RKO (cell line): ENCODE results near the gene FAM171A2.
"Not testable (repeated sequence)": the region's sequence is repeated elsewhere in the genome, so short reads cannot be mapped to it uniquely, and the experiment has no call there.

ENCODE experiments used
- DNase-seq: peaks from one replicate; pipeline ENCODE4 v3.0.0-alpha.2; 2016; ENCODE audit warnings: low spot score

Gene FAM171A2

DNA sequence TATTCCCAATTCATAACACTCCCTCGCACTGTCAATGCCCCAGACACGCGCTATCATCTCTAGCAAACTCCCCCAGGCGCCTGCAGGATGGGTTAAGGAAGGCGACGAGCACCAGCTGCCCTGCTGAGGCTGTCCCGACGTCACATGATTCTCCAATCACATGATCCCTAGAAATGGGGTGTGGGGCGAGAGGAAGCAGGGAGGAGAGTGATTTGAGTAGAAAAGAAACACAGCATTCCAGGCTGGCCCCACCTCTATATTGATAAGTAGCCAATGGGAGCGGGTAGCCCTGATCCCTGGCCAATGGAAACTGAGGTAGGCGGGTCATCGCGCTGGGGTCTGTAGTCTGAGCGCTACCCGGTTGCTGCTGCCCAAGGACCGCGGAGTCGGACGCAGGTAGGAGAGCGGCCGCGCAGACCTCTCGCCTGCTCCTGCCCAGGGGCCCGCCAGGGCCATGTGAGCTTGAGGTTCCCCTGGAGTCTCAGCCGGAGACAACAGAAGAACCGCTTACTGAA lies 18.7 kb downstream of the FAM171A2 start, which contains the start of gene GRN:
Gene GRN (plus strand): TSS at position 364 of the 515 bp plus-strand sequence. CDS start 3,863 bp downstream, outside the sequence.
- peak; percentile 98 for DNase-seq

DNA sequence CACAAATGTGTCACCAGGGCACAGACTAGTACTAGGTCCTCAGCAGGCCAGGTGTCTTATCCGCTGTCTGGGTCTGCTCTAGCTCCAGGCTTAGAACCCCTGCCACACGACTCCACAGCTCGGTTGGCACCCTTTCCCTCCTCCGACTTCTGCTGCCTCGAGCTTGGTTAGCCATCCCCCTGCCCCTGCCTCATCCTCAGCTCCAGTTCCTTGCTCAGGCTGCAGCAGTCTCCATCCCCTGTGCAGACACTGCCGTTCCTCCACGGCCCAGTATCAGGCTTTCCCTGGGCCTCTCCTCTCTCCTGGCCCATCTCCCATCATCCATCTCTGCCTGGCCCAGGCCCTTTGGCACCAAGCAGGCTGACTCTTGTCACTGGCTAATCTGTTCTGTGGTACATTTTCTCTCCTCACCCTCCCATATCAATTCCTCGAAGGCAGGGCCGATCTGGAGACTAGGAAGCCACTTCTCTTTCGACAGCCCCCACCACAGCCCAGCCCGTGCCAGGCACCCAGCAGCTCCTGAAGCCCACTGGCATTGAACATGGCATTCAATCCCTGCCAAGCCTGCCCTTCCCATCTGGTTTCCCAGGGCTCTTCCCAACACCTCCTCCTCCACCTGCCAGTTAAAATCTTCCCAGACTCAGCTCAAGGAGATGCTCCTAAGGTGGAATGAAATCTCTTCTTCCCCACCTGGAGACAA lies 20.0 kb downstream of the FAM171A2 start:
- DNase-seq: no peak

DNA sequence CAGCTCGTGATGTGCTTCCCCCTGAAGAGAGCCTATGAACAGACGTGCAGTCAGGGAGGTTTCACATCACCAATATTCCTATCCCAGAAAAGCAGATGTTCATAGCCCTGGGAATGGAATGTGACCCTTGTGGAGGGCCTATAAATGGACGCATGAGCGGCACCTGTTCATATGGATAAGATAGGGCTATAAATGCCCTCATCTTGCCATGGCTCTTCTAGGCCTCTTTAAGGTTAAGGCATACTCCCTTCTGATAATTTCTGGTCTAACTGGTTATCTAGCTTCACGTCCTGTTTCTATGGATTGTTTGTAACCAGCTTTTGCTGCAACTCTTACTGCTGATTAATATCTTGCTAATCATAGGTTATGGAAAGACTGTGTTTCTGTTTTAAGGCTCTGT lies 23.1 kb downstream of the FAM171A2 start:
- DNase-seq: not testable (repeated sequence)

DNA sequence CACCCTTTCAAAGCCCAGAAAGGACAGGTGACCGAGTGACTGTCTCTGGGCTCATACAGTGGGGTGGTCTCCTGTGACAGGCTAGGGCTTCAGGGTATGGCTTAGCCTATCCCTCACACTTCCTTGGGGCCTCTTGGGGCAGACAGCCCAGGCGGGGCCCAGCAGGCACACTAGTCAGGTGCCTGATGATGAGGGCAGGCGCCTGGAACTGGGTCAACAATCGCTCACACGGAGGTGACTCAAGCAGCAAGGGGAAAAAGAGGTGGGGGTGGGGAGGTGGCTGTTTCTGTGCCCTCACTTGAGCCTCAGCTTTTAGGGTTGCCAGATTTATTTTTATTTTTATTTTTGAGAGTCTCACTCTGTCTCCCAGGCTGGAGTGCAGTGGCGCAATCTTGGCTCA lies 25.0 kb downstream of the FAM171A2 start:
- peak; percentile 42 for DNase-seq

DNA sequence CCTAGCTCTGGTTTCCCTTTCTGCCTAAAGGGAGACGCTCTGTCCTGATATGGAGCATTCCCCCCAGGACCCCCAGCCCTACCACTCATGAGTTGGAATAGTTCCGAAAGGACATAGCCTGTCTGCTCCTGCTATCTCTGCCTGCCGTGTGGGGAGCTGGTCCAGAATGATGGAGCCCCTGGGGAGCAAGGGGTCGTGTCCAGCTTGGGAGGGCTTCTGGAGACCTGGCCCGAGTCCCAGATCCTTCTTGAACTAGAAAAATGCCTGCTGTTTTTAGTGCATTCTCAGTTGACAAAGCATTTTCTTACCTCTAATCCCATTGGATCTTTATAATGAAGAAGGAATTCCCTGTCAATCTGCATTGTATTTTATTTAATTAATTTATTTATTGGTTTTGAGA lies 27.7 kb downstream of the FAM171A2 start:
- DNase-seq: no peak

DNA sequence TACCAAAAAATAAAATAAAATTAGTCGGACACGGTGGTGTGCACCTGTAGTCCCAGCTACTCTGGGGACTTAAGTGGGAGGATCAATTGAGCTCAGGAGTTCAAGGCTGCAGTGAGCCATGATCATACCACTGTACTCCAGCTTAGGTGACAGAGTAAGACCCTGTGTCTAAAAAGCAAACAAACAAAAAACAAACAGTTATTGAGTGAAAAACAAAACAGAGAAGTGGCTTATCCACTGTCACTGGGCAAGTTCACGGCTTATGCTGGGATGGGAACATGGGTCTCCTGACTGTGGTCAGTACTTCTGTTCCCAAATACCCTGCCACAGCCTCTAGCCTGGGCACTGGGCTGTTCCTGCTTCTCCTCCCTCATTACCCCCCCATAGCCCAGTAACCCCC lies 28.1 kb downstream of the FAM171A2 start:
- no peak for DNase-seq

DNA sequence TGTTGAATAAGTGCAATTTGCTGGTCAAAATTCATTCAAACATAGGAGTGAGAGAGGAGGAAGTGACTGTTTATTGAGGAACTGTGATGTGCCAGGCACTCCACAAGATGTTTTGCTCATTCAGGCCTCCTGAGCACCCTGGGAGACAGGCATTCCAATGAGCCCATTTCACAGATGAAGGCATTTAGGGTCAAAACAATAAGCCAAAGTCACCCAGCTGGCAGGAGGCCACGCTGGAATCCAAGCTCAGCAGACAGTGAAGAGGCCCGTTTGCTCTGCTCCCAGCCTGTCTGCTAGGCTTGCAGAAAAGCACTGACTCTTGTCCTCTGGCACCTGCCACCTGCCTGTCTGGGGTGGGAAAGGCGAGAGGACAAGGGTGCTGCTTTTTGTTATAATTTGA lies 28.9 kb downstream of the FAM171A2 start:
- DNase-seq: no peak

DNA sequence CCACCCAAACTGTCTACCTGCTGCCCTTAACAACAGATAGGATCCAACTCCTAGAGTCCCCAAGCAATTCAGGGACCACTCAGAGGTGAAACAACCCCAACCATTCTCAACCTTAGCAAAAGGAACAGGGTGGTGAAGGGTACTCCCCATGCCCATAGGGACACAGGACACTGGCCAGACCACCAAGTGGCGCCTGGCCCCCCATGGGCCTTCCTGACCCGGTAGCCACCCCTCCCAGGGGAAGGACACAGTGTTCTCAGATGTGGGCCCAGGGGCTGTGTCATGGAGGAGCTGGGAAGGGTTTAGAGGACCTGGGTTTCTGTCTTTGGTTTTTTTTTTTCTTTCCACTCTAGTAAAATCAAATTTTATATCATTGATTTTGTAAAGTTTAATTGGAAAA lies 29.3 kb downstream of the FAM171A2 start:
- DNase-seq: no peak

DNA sequence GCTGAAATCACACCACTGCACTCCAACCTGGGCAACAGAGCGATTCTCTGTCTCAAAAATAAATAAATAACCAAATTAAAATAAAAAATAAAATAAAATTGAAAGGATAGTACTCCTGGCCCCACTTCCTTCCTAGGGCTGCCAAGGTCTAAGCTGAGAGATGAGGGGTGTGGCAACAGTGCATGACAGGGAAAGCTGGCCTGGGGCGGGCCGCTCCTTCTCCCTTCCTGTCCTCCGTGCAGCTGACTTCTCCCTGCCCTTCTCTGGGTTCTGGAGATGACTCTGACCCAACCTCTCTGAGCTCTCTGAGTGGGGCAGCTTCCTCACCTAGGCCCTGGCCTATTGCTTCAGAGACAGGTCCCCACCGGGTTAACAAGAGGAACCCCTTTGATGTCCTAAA lies 30.3 kb downstream of the FAM171A2 start:
- no peak for DNase-seq

DNA sequence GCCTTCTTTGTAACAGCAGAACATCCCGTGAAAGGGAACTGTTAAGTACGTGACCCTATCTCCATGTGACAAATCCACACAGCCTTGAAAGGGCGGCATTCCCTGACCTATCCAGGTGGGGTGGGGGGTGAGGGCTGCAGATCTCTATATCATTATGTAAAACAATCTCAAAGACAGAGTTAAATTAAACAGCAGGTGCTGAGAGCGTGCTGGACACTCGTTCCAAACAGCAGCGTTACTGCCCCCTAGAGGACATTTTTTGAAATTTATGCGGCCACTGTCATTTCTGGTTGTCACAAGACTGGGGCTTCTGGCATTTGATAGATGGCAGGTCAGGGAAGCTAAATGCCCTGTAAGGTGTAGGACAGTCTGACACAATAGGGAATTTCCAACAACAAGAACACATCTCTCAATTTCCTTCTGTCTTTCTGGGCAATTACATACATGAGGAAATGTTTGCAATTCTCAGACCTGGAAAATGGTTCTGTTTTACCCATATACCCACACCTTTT lies 32.3 kb downstream of the FAM171A2 start:
- DNase-seq: peak; percentile 78

DNA sequence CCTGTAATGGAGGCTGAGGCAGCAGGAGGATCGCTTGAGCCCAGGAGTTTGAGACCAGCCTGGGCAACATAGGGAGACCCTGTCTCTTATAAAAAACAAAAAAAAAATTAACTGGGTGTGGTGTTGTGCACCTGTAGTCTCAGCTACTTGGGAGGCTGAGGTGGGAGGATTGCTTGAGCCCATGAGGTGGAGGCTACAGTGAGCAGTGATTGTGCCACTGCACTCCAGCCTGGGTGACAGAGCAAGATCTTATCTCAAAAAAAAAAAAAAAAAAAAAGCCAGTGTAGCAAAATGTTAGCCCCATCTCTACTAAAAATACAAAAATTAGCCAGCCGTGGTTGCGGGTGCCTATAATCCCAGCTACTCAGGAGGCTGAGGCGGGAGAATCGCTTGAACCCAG lies 33.4 kb downstream of the FAM171A2 start:
- not testable (repeated sequence) for DNase-seq

DNA sequence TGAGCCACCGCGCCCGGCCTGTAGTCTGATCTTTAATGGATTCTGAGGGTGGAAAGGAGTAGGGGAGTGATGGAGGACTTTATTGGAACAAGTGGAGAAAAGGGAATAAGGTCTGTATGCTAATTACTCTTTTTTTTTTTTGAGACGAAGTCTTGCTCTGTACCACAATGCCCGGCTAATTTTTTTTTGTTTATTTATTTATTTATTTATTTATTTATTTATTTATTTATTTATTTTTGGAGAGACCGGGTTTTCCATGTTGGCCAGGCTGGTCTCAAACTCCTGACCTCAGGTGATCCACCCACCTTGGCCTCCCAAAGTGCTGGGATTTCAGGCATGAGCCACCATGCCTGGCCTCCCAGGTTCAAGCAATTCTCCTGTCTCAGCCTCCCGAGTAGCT lies 34.1 kb downstream of the FAM171A2 start:
- not testable (repeated sequence) for DNase-seq

DNA sequence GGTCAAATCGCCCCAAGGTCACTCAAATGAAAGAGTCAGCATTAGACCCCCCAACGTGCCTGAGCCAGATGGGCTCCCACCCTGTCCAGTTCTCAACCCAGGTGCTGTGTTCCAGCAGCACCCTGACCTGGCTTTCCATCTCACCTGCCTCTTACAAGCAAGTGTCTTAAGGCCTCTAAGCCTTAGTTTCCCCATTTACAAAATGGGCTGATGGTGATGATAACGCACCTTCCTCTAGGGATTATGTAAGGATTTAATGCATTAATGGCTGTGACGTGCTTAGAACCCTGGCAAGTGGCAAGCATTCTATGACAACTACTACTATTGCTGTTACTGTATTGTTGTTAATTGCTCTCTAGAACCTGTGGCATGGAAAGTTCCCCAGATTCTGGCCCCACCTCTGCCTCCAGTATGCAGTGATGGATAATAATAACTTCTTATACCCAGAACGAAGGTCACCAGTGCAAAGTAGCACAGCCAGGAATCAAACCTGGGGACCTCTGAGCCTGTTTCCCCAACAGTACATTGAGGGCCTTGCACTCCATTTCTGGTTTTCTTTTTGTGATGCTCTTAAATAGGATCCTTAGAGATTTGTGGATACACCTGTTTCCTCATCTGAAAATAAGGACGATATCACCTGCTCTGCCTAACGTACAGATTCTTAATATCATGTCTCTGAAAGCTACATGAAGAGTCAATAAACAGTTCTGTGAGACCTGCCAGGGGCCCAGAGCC lies 35.8 kb downstream of the FAM171A2 start:
- no peak for DNase-seq

DNA sequence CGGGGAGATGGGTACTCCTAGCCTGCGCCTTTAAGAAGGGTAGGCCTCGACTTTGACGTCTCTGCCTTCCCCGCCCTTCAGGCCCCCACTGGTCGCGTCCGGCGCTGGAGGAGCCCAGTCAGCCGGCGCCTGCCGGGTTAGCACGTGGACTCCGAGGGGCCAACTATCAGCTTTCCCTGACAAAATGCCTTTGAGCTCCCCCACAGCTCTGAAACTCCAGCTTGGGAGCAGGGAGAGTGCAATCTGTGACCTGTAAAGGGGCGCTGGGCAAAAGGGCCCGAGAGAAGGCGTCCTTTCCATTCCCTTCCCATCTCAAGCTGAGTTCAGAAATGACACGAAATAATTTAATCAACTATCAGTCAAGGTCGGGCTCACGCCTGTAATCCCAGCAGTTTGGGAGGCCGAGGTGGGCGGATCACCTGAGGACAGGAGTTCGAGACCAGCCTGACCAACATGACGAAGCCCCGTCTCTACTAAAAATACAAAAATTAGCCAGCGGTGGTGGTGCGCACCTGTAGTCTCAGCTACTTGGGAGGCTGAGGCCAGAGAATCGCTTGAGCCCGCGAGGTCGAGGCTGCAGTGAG lies 36.7 kb downstream of the FAM171A2 start:
- peak; percentile 98 for DNase-seq

DNA sequence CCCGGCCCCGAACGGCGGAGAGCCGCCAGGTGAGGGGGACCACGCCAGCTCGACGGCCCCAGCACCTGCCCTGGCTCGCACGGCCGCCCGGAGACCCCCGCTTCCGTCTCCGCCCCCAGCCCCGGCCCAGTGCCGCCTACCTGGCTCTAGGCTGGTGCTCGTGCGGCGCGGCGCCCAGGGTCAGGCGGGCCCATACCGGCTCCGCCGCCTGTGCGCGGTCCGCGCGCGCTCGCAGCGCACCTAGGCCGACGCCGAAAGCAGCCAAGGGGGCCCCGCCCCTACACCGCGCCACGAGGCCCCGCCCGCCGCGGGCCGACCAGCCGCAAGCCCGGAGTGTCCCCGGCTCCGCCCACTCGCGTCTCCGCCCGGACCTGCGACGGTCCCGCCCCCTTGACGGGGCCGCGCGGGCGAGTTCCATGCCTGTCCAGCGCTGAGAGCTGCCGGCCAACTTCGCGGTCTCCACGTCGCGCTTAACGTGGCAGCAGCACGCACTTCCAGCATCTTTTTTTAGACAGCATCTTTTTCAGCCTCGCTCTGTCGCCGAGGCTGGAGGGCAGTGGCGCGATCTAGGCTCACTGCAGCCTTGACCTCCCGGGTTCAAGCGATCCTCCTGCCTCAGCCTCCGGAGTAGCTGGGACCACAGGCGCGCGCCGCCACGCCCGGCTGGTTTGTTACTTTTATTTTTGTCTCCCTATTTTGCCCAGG lies 38.9 kb downstream of the FAM171A2 start, which contains the start of gene SLC25A39:
Gene SLC25A39 (minus strand): TSS at position 253 of the 705 bp plus-strand sequence. CDS start 1,261 bp downstream, outside the sequence.
- DNase-seq: peak; percentile 92

DNA sequence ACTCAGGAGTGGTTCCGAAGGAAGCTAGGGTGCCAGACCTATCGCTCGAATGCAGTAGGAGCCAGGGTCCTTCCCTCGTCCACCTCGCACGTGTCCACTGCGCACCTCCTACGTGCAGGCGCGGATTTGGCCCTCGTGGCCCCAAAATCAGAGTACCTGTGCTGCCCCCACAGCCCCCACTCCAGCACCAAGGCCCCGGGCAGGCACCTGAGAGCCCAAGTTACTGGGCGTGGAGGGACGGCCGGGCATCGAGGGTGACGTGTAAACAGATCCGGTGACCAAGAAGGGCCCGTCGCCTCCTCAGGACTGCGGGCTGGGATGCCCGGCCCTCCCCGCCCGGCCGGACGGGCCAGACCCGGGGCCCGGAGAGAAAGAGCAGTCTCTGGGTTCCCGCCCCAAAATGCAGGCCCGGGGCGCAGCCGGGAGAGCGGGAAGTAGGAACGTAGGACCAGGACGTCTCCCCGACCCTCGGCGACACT lies 39.5 kb downstream of the FAM171A2 start:
- DNase-seq: no peak

DNA sequence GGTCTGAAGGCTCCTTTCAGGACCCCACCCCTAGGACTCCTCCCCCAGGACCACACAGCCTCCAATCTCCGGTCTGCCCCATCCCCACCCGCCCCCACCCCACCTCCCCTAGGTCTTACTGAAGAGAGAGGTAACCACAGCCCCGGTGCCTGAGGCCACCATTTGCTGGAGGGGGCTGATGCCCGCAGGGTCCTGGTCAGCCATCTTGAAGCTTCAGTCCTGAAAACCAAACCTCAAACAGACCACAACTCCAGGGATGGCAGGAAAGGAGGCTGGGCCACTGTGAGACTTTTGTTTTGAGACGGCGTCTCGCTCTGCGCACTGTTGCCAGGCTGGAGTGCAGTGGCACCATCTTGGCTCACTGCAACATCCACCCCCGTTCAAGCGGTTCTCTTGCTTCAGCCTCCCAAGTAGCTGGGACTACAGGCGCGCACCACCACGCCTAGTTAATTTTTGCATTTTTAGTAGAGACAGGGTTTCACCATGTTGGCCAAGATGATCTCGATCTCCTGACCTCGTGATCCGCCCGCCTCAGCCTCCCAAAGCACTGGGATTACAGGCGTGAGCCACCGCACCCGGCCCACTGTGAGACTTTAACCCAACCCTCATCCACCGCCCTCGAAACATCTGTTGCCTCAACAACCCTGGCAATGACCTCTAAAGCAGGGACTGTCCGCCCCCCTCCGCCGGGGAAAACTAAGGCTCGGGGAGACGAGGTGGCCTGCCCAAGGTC lies 40.1 kb downstream of the FAM171A2 start:
- DNase-seq: no peak

DNA sequence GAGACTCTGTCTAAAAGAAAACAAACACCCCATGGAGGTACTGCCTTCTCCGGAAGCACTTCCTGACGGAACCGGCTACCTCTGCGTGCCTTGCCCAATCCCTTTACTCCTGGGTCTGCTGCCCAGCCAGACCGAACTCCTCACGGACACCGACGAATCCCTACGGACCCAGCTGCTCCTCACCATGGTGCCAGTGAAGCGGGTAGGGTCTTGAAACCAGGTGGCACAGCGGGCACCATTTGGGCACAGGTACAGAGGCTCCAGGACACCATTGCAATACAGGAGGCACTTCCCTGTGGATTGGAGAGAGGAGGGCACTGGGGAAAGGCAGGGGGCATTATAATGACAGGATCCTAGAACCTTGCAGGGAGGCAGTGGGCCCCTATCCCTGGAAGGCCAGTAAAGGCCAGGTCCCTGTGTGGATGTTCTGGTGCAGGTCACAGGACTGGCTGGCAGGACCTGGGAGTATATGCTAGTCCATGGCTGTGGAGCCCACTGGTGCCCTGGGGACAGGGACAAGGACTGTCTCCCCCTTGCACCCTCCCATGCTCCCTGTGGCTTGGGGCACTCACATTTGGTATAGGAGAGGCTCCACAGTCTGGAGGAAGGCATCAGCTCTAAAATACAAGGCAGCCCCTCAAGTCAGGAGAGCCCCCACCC lies 41.3 kb downstream of the FAM171A2 start:
- no peak for DNase-seq

DNA sequence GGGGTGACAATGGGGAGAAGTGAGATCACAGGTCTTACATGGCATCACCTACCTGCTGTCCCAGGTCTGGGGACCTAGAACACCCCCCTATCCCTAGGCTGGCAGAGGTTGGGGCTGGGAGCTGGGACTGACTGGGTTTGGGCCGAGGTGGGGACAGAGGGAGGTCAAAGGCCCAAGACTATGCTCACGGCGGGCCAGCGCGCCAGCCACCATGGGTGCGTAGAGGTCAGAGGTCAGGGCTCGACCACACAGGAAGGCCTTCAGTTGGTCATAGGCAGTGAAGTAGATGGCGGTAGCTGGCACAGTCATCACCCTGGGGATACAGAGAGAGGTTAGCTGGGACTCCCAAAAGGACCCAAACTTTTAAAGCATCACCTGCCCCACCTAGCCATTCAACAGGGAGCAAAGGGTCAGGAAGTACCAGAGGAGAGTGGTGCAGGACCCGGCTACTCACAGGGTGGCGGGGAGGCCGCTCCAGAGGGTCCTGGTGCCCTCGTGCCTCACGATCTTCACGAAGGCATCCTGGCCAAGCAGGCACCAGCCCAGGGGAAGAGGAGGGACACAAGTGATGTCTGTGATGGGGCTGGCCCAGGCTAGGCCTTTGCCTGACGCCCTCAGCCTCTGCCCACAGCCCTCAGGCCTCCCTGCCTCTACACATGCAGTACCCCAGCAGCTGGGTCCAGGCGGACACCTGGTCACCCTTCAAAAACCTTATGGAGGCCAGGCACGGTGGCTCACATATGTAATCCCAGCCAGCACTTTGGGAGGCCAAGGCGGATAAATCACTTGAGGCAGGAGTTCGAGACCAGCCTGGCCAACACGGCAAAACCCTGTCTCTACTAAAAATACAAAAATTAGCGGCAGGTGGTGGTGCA lies 42.2 kb downstream of the FAM171A2 start:
- DNase-seq: no peak

DNA sequence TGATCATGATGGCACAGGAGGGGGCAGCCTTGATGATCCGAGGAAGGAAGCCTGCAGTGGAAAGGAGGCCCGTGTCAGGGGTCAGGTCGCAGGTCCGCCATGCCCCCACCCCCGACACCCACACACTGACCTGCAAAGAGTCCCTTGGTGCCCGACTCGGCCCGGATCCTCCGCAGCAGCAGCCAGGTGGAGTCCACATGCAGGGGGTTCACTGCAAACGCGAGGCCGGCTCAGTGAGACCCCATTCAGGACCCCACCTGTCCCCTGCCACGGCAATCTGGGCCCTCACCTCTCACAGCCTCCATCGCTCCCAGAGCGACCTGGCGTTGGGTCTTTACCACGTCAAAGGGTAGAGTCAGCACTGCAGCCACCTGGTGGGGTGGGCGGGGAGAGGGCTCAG lies 43.6 kb downstream of the FAM171A2 start:
- DNase-seq: no peak
